ENCODE measurements around the gene CLCN3. TPM values are rescaled to one million over a fixed set of nuclear protein-coding genes. Genes with fewer than 3 reads are reported as not detected.

CLCN3 gene
- total and polyA plus RNA-seq, 7 donors, result 7.9 to 32.3 (median 24.3) TPM

DNA sequence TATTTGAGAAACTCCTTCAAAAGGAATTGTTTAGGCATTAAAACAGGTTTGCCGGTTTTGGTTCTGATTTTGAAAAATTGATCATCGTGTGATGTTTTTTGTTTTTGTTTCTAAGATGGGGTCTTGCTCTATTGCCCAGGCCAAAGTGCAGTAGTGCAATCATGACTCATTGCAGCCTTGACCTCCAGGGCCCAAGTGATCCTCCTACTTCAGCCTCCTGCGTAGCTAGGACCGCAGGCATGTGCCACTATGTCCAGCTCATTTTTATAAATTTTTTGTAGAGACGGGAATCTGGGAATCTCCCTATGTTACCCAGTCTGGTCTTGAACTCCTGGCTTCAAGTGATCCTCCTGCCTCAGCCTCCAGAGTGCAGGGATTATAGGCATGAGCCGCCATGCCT lies 35.0 kb downstream of the CLCN3 start:
- Histone ChIP-seq H3K27ac (no peak overlapping the region), H3K4me3 (no peak overlapping the region), H3K9me3 (no peaks in the 10 kb centered on the region), H3K36me3 (ENCODE audit: insufficient read depth in 1 of 2, low read depth in 1 of 2) (no peaks in the 10 kb centered on the region), H3K4me1 (peaks cover 42% of the 10 kb centered on the region), H3K27me3 (ENCODE audit: insufficient read depth in 3 of 3, low read length in 2 of 3) (no peaks in the 10 kb centered on the region)
- intact Hi-C loops (cut with DNase I), result loop anchor here in 1 of 2 donors (2.0 kb wide), 1 partner anchor 31 kb away; no protein-coding TSS in a partner anchor
- DNase-seq (no peak), ATAC-seq (no peak)
- 97 to 98% (median 98%) methylated on average over 6 of the region's 6 CpGs for WGBS, 3 donors
- TF ChIP-seq, protein P1, sequence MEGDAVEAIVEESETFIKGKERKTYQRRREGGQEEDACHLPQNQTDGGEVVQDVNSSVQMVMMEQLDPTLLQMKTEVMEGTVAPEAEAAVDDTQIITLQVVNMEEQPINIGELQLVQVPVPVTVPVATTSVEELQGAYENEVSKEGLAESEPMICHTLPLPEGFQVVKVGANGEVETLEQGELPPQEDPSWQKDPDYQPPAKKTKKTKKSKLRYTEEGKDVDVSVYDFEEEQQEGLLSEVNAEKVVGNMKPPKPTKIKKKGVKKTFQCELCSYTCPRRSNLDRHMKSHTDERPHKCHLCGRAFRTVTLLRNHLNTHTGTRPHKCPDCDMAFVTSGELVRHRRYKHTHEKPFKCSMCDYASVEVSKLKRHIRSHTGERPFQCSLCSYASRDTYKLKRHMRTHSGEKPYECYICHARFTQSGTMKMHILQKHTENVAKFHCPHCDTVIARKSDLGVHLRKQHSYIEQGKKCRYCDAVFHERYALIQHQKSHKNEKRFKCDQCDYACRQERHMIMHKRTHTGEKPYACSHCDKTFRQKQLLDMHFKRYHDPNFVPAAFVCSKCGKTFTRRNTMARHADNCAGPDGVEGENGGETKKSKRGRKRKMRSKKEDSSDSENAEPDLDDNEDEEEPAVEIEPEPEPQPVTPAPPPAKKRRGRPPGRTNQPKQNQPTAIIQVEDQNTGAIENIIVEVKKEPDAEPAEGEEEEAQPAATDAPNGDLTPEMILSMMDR (IDR thresholded peaks at IDR 0.05), result no peak

DNA sequence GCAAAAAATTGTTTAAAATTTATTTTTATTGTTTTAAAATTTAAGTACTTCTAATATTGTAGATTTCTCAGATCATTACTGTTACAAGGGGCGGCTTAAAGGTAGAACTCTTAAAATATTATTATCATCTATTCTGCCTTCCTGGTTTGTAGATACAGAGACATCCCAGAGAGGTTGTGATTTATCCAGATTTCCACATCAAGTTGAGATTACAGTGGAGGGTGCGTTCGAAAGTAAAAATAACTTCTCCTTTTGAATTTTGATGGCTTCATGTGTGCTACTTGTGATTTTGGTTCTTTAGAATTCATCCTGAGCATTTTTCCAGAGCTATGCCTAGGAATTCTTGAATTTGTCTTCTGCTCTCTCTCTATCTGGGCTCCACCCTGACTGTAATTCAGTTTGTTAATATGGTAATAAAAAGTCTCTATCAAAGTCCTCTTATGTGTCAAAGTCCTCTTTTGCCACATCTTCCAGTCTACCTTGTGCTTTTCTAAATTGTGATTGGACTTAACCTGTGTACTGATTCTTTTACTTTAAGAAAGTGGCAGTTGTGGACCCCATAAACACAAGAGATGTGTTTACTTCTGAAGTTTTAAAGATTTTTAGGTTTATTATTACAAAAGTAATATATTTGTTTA lies 37.2 kb downstream of the CLCN3 start:
- ATAC-seq, result no peak

DNA sequence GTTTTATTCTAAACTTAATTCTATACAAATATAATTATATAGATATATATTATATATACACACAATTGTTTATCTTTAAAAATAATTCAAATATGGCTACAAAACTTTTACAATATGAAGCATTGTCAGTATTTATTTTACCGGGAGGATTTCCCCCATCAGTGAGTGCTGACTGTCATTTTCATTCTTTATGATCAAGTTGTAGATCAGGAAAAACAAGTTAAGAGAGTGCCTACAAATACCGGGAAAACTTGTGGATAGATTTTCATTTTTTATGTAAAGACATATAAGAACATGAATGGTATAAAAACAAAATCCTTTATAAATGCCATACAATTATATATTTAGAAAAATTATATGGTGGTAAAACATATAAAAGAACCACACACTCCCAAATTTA lies 37.8 kb downstream of the CLCN3 start:
- Histone ChIP-seq H3K36me3 (ENCODE audit: insufficient read depth in 1 of 2, low read depth in 1 of 2) (no peaks in the 10 kb centered on the region), H3K27me3 (ENCODE audit: insufficient read depth in 3 of 3, low read length in 2 of 3) (no peaks in the 10 kb centered on the region), H3K4me1 (peaks cover 47% of the 10 kb centered on the region), H3K4me3 (no peak overlapping the region), H3K9me3 (no peaks in the 10 kb centered on the region), H3K27ac (peak overlapping the region; percentile 83)
- ATAC-seq (no peak), DNase-seq (no peak)
- intact Hi-C loops (cut with DNase I), result no loop called here
- TF ChIP-seq, protein P1 (IDR thresholded peaks at IDR 0.05), result no peak
- WGBS, 3 donors, result 92 to 94% (median 92%) methylated on average over 2 of the region's 2 CpGs

More for the DNA sequence above, 37.2 kb downstream of the CLCN3 start:
- 82 to 92% (median 84%) methylated on average over 3 of the region's 3 CpGs for WGBS, 3 donors
- intact Hi-C loops (cut with DNase I), result no loop called here
- H3K36me3 ChIP-seq (ENCODE audit: insufficient read depth in 1 of 2, low read depth in 1 of 2), result no peaks in the 10 kb centered on the region
- H3K27me3 ChIP-seq (ENCODE audit: insufficient read depth in 3 of 3, low read length in 2 of 3), result no peaks in the 10 kb centered on the region
- TF ChIP-seq, protein P1 (IDR thresholded peaks at IDR 0.05), result no peak
- DNase-seq, result no peak
- peaks cover 43% of the 10 kb centered on the region for H3K4me1 ChIP-seq
- no peak overlapping the region for H3K4me3 ChIP-seq
- H3K9me3 ChIP-seq, result no peaks in the 10 kb centered on the region
- peak overlapping the region; percentile 83 for H3K27ac ChIP-seq

DNA sequence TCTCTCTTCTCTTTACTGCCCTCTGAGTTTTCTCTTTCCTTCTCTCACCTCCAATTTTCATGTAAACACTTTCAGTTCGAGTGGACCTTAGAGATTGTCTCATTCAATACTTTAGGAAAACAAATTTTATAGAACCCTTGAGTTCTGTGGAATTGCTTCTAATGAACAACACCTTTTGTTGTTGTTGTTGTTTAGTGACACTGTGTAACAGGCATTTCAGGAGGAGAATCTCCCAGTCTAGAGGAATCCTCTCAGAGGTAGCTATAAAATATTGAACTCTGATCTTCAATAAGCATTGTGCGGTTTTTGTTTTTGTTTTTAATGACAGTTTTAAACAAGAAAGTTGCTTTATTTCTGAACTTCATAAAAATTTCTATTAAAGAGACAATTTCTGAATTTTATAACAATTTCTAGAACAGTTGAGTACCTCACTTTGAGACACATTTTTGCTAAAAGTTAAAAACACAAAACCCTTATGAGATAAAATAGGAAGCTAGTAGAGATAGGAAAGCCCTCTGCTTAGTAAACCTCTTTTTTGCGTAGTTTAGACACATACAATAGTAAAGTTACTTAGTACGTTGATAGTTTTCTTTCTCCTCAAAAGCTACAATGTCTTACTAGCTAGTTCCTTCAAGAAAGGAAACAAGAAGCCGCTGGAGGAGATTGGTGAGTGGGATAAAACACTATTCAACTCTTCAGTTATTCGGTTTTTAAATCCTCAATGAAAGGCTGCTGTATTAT lies 38.8 kb downstream of the CLCN3 start:
- H3K9me3 ChIP-seq, result no peaks in the 10 kb centered on the region
- WGBS, 3 donors, result 80 to 86% (median 81%) methylated on average over 6 of the region's 6 CpGs
- intact Hi-C loops (cut with DNase I), result no loop called here
- peaks cover 50% of the 10 kb centered on the region for H3K4me1 ChIP-seq
- no peaks in the 10 kb centered on the region for H3K36me3 ChIP-seq (ENCODE audit: insufficient read depth in 1 of 2, low read depth in 1 of 2)
- H3K4me3 ChIP-seq, result peak overlapping the region; percentile 70
- H3K27me3 ChIP-seq (ENCODE audit: insufficient read depth in 3 of 3, low read length in 2 of 3), result no peaks in the 10 kb centered on the region
- no peak for DNase-seq
- TF ChIP-seq, protein P1 (IDR thresholded peaks at IDR 0.05), result no peak
- peak overlapping the region; percentile 83 for H3K27ac ChIP-seq
- no peak for ATAC-seq

Data from psoas muscle (tissue), 8 donors.